ENCODE data around the gene FSTL3. TPM values are rescaled to one million over a fixed set of nuclear protein-coding genes. Genes with fewer than 3 reads are reported as not detected.
"Not testable (repeated sequence)": the region's sequence is repeated elsewhere in the genome, so short reads cannot be mapped to it uniquely, and the experiment has no call there.

Gene FSTL3
- total RNA-seq, 2 donors from 2014 or later = 69.3 to 241 TPM

- WGBS = 78% methylated on average over 18 of the region's 18 CpGs
- no peaks in the 10 kb centered on the region for H3K27me3 ChIP-seq (replicated peaks; ENCODE audit: insufficient read depth)
- intact Hi-C loops (cut with DNase I) = no loop called here
These were observed 14.0 kb downstream of the FSTL3 start for GRCh38 chr19:690203-690602.

GRCh38 chr19:694481-695351 lies 18.5 kb downstream of the FSTL3 start:
- Histone ChIP-seq H3K36me3 (no peaks in the 10 kb centered on the region), H3K9me3 (no peaks in the 10 kb centered on the region), H3K4me3 (no peak overlapping the region), H3K27me3 (replicated peaks; ENCODE audit: insufficient read depth) (no peaks in the 10 kb centered on the region), H3K4me1 (replicated peaks) (no peaks in the 10 kb centered on the region), H3K27ac (no peak overlapping the region)
- DNase-seq (ENCODE audit: low spot score) = no peak
- TF ChIP-seq CTCF (IDR thresholded peaks at IDR 0.05) (no peak), POLR2AphosphoS5 (IDR thresholded peaks at IDR 0.05) (no peak), POLR2A (IDR thresholded peaks at IDR 0.05) (no peak)
- intact Hi-C loops (cut with DNase I) = no loop called here
- WGBS = 43% methylated on average over 41 of the region's 41 CpGs

More at GRCh38 chr19:690203-690602, 14.0 kb downstream of the FSTL3 start:
- Histone ChIP-seq H3K27ac (no peak overlapping the region), H3K4me3 (no peak overlapping the region), H3K4me1 (replicated peaks) (no peaks in the 10 kb centered on the region), H3K9me3 (no peaks in the 10 kb centered on the region), H3K36me3 (no peaks in the 10 kb centered on the region)
- no peak for DNase-seq (ENCODE audit: low spot score)
- TF ChIP-seq CTCF (IDR thresholded peaks at IDR 0.05) = no peak
- no peak for TF ChIP-seq POLR2AphosphoS5 (IDR thresholded peaks at IDR 0.05)
- no peak for TF ChIP-seq POLR2A (IDR thresholded peaks at IDR 0.05)

GRCh38 chr19:695352-695949 lies 19.3 kb downstream of the FSTL3 start, which contains the start of gene PRSS57:
Gene PRSS57, minus strand, starts transcription at chr19:695452. Its CDS starts 22 bp downstream, at chr19:695430.
- Histone ChIP-seq H3K27ac (no peak within 1 kb of the TSS), H3K27me3 (replicated peaks; ENCODE audit: insufficient read depth) (no peaks in the 10 kb centered on the region), H3K4me1 (replicated peaks) (no peaks in the 10 kb centered on the region), H3K9me3 (no peaks in the 10 kb centered on the region), H3K4me3 (no peak within 1 kb of the TSS), H3K36me3 (no peaks in the 10 kb centered on the region)
- intact Hi-C loops (cut with DNase I) = no loop called here
- DNase-seq (ENCODE audit: low spot score) = no peak
- TF ChIP-seq POLR2A (IDR thresholded peaks at IDR 0.05) (no peak), POLR2AphosphoS5 (IDR thresholded peaks at IDR 0.05) (no peak), CTCF (IDR thresholded peaks at IDR 0.05) (no peak)
- WGBS = 68% methylated on average over 29 of the region's 31 CpGs

GRCh38 chr19:698529-698928 lies 22.3 kb downstream of the FSTL3 start:
- not testable (repeated sequence) for H3K27me3 ChIP-seq (replicated peaks; ENCODE audit: insufficient read depth)

GRCh38 chr19:699885-700284 lies 23.7 kb downstream of the FSTL3 start:
- intact Hi-C loops (cut with DNase I); H3K9me3 ChIP-seq; H3K36me3 ChIP-seq; H3K27me3 ChIP-seq (replicated peaks; ENCODE audit: insufficient read depth); H3K27ac ChIP-seq; H3K4me1 ChIP-seq (replicated peaks); DNase-seq (ENCODE audit: low spot score); H3K4me3 ChIP-seq: not testable (repeated sequence)
- WGBS = 69% methylated on average over 14 of the region's 14 CpGs

More at GRCh38 chr19:698529-698928, 22.3 kb downstream of the FSTL3 start:
- H3K9me3 ChIP-seq; H3K27ac ChIP-seq; DNase-seq (ENCODE audit: low spot score); H3K36me3 ChIP-seq; H3K4me1 ChIP-seq (replicated peaks); H3K4me3 ChIP-seq; intact Hi-C loops (cut with DNase I): not testable (repeated sequence)
- WGBS = 91% methylated on average over 15 of the region's 15 CpGs

GRCh38 chr19:702847-703246 lies 26.7 kb downstream of the FSTL3 start:
- H3K36me3 ChIP-seq; H3K9me3 ChIP-seq; H3K4me1 ChIP-seq (replicated peaks); intact Hi-C loops (cut with DNase I); DNase-seq (ENCODE audit: low spot score); H3K27ac ChIP-seq; H3K27me3 ChIP-seq (replicated peaks; ENCODE audit: insufficient read depth); H3K4me3 ChIP-seq: not testable (repeated sequence)
- WGBS = 73% methylated on average over 6 of the region's 6 CpGs
